NCI-H2029 treated with DMSO at 0.1 percent for 48 hours (cell line): ENCODE data around the gene DNAJC4.

Experiments used
- DNase-seq: peaks from one replicate; lab custom pipeline; 2025; lab: John Stamatoyannopoulos, UW

The DNAJC4 gene

GRCh38 chr11:64230171-64230984, at the start of gene DNAJC4:
Gene DNAJC4, plus strand, starts transcription at chr11:64230548. Its CDS starts 307 bp downstream, at chr11:64230855.
- peak; percentile 86 for DNase-seq

- DNase-seq: no peak
Observed at GRCh38 chr11:64180891-64181290, 49.5 kb upstream of the DNAJC4 start.

GRCh38 chr11:64181506-64182411, 48.6 kb upstream of the DNAJC4 start:
- peak; percentile 23 for DNase-seq

- no peak for DNase-seq
Observed at GRCh38 chr11:64183890-64184289, 46.5 kb upstream of the DNAJC4 start.

GRCh38 chr11:64185175-64185692, 45.1 kb upstream of the DNAJC4 start:
- DNase-seq: no peak

- DNase-seq: peak; percentile 99
Observed at GRCh38 chr11:64185693-64186491, 44.5 kb upstream of the DNAJC4 start, which contains the start of gene STIP1. Gene STIP1, plus strand, starts transcription at chr11:64186171. Its CDS starts 91 bp downstream, at chr11:64186262.

- no peak for DNase-seq
Observed at GRCh38 chr11:64186492-64187165, 43.7 kb upstream of the DNAJC4 start.

GRCh38 chr11:64192434-64192833, 37.9 kb upstream of the DNAJC4 start:
- no peak for DNase-seq

- no peak for DNase-seq
Observed at GRCh38 chr11:64196626-64197025, 33.7 kb upstream of the DNAJC4 start.

- no peak for DNase-seq
Observed at GRCh38 chr11:64198511-64198910, 31.8 kb upstream of the DNAJC4 start.

- DNase-seq: no peak
Observed at GRCh38 chr11:64201543-64201942, 28.8 kb upstream of the DNAJC4 start.

GRCh38 chr11:64202992-64203391, 27.4 kb upstream of the DNAJC4 start:
- DNase-seq: no peak

- DNase-seq: no peak
Observed at GRCh38 chr11:64203421-64204079, 26.8 kb upstream of the DNAJC4 start.

GRCh38 chr11:64204080-64204440, 26.3 kb upstream of the DNAJC4 start:
- DNase-seq: no peak

- DNase-seq: peak; percentile 88
Observed at GRCh38 chr11:64204464-64204989, 25.8 kb upstream of the DNAJC4 start.

- DNase-seq: no peak
Observed at GRCh38 chr11:64206457-64207255, 23.7 kb upstream of the DNAJC4 start, which contains the start of gene FERMT3. Gene FERMT3, plus strand, starts transcription at chr11:64206721. Its CDS starts 644 bp downstream, at chr11:64207365.

GRCh38 chr11:64207256-64208085, 22.9 kb upstream of the DNAJC4 start:
- DNase-seq: no peak

GRCh38 chr11:64208086-64208795, 22.1 kb upstream of the DNAJC4 start:
- no peak for DNase-seq
